Activated naive CD4-positive, alpha-beta T cell (primary cell): ENCODE data around the gene MAN2A2.
A peak's percentile ranks its signal among the peaks of the same experiment; 100 is the strongest.
"Not testable (repeated sequence)": the region's sequence is repeated elsewhere in the genome, so short reads cannot be mapped to it uniquely, and the experiment has no call there.

ENCODE experiments used
- DNase-seq, 4 experiments: peaks; one replicate each; lab custom pipeline; 2025; lab: John Stamatoyannopoulos, UW

MAN2A2 gene

DNA sequence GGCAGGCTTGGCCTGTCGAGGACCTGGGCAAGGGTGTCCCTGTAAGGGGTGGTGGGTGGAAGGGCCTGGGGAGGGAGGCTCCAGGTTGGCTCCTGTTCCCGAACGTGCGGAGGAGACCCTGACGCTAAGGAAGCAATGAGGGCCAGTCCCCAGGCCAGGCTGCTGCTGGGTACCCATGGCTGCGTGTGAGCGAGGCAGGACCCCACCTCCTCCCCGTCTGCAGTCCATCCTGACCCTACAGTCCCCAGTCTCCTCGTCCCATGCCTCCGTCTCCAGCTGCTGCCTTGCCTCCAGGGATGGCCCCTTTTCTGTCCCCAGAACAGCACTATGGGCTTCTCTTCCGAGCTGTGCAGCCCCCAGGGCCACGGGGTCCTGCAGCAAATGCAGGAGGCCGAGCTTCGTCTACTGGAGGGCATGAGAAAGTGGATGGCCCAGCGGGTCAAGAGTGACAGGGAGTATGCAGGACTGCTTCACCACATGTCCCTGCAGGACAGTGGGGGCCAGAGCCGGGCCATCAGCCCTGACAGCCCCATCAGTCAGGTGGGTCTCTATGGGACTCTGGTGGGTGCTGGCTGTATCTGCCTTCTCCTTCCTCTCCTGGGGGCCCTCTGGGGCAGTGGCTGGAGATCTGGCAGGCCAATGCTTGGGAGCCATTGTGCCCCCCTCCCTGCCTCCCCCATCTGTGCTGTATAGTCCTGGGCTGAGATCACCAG lies 18.2 kb upstream of the MAN2A2 start:
- DNase-seq: no peak

DNA sequence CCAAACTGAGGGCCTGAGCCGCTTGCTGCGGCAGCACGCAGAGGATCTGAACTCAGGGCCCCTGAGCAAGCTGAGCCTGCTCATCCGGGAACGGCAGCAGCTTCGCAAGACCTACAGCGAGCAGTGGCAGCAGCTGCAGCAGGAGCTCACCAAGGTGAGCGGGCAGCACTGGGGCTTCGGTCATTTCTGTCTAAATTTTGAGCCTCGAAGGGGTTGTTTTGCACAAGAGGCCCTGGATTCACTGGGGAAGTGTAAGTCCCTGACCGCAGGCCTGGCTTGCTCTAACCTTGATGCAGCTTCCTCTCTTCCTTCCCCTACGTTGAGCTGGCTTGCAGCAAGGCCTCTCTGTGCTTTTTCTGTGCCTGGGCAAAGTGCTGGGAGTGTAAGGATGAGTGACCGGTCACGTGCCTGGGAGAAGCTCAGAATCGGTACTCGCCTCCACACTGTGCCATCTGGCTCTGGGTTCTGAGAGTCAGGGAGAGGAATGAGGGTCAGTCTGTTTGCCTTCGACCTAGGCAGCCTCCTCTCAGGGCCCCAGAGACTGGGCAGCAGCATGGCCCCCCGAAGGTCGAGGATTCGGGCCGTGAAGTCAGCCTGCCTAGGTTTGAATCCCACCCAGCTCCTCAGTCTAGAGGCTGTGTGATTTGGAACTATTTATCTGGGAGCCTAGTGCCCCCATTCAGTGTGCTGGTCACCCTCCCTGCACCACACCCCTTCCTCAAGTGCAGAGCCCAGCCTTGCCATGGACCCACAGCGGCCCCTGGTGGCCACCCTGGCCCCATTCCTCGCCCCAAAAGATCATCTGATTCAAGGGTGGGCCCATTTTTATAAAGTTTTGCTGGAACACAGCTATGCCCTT lies 17.4 kb upstream of the MAN2A2 start:
- DNase-seq: peak; percentile 45 to 76 (median 66)

DNA sequence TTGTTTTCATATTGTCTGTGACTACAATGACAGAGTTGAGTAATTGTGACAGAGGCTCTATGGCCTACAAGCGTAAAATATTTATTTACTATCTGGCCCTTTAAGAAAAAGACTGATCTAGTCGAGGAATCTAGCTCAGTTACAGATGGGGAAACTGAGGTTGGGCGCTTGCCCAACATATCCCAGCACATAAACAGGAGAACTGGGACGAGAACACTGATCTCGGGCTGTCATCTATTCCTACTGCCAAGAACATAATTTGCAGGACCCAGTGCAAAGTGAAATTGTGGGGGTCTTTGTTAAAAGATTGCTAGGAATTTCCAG lies 16.8 kb upstream of the MAN2A2 start:
- no peak for DNase-seq

DNA sequence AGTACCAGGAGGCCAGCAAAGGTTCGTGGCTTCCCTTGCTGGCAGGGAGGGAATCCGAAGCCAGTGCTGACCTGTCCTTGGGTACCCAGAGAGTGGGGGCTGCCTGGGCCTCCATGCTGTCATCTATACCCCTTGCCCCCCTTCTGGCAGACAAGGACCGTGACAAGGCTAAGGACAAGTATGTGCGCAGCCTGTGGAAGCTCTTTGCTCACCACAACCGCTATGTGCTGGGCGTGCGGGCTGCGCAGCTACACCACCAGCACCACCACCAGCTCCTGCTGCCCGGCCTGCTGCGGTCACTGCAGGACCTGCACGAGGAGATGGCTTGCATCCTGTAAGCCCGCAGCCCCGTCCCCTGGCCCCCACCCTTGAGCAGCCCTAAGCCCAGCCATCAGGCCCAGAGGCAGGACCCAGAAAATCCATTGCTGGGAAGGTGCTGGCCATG lies 16.0 kb upstream of the MAN2A2 start:
- no peak for DNase-seq

DNA sequence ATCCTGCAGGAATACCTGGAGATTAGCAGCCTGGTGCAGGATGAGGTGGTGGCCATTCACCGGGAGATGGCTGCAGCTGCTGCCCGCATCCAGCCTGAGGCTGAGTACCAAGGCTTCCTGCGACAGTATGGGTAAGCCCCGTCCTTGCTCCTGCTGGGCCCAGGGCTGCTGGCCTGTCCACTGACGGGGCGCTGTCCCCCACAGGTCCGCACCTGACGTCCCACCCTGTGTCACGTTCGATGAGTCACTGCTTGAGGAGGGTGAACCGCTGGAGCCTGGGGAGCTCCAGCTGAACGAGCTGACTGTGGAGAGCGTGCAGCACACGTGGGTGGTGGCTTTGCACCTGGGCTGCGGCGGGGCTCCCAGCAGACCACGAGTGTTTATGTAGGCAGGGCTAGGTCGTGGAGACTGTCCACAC lies 13.8 kb upstream of the MAN2A2 start:
- no peak for DNase-seq

DNA sequence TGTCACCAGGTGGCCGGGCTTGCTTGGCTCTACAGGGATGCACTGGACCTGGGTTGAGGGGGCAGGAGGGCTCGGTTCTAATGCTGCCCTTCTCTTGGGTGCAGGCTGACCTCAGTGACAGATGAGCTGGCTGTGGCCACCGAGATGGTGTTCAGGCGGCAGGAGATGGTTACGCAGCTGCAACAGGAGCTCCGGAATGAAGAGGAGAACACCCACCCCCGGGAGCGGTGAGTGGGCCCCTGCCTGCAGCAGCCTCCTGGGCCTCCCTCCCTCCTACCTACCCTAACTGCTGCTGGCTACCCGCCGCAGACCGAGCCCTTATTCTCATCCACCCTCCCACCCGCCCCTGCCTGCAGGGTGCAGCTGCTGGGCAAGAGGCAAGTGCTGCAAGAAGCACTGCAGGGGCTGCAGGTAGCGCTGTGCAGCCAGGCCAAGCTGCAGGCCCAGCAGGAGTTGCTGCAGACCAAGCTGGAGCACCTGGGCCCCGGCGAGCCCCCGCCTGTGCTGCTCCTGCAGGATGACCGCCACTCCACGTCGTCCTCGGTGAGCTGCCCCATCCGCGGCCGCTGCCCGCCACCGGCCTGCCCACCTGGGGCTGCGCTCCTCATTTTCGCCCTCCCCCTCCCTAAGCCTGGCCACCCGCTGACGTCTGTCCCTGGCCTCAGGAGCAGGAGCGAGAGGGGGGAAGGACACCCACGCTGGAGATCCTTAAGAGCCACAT lies 13.2 kb upstream of the MAN2A2 start:
- no peak for DNase-seq

DNA sequence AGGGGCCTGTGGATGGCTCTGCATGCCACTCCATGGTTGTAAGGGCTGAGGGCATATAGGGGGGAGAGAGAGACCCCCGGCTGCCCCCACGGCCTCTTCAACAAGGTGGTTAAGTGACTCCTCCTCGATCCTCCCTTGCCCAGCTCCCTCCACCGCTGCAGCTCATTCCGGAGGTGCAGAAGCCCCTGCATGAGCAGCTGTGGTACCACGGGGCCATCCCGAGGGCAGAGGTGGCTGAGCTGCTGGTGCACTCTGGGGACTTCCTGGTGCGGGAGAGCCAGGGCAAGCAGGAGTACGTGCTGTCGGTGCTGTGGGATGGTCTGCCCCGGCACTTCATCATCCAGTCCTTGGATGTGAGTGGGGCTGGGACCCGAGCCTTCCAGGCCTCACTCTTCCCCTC lies 12.3 kb upstream of the MAN2A2 start:
- DNase-seq: no peak

DNA sequence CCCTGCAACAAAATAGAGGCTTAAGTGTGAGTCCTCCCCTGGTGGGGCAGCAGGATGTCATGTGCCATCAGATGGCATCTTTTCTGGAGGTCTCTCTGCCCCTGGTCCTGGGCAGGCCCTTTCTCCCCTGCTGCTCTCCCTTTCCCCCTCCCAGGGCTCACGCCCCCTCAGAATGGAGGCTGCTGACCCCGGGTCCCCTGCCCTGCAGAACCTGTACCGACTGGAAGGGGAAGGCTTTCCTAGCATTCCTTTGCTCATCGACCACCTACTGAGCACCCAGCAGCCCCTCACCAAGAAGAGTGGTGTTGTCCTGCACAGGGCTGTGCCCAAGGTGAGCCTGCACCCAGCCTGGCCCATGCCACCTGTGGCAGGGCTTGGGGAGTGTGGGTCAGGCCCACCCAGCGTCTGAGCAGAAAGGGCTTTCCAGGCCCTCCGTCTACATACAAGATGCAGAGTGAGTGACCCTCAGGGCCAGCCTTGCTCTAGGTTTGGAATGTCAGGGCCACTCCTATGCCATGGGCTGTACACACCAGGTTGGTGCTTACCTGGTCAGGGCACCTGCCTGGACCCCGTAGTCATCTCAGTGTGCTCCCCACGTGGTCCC lies 11.7 kb upstream of the MAN2A2 start:
- DNase-seq: no peak

DNA sequence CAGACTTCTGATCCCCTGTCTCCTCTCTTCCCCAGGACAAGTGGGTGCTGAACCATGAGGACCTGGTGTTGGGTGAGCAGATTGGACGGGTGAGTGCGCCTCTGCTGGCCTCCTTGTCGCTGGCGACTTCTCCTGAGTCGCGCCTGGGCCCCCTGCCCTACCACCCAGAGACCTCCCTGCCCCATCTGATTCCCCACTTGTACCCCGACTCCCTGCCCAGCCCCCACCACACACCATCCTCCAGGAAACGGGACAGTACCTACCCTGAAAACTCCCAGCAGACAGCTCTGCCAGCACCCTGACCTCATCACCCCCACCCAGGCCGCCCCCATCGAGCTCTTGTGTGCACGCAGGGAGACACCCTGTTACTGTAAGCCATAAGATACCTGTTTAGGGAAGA lies 11.1 kb upstream of the MAN2A2 start:
- DNase-seq: no peak

DNA sequence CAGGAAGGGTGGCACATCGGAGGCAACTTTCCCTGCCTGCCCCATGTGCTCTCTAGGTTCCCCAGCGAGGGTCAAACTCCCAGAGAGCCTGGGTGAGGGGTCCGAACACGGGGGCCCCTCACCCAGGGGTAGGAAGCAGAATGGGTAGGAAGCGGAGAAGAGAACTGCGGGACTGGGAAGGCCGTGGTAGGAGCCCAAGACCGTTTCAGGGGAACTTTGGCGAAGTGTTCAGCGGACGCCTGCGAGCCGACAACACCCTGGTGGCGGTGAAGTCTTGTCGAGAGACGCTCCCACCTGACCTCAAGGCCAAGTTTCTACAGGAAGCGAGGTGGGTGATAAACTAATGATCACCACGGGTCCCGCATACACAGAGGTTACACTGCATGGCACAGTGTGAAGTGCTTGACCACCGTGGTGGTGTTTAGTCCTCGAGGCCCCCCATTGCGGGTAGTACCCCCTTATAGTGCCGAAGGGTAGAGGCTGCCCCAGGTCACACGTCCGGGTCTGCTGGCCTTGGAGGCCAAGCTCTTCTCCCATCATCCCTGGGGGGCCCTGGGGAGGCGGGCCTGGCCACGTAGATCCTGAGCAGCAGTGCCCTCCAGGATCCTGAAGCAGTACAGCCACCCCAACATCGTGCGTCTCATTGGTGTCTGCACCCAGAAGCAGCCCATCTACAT lies 10.5 kb upstream of the MAN2A2 start:
- no peak for DNase-seq

DNA sequence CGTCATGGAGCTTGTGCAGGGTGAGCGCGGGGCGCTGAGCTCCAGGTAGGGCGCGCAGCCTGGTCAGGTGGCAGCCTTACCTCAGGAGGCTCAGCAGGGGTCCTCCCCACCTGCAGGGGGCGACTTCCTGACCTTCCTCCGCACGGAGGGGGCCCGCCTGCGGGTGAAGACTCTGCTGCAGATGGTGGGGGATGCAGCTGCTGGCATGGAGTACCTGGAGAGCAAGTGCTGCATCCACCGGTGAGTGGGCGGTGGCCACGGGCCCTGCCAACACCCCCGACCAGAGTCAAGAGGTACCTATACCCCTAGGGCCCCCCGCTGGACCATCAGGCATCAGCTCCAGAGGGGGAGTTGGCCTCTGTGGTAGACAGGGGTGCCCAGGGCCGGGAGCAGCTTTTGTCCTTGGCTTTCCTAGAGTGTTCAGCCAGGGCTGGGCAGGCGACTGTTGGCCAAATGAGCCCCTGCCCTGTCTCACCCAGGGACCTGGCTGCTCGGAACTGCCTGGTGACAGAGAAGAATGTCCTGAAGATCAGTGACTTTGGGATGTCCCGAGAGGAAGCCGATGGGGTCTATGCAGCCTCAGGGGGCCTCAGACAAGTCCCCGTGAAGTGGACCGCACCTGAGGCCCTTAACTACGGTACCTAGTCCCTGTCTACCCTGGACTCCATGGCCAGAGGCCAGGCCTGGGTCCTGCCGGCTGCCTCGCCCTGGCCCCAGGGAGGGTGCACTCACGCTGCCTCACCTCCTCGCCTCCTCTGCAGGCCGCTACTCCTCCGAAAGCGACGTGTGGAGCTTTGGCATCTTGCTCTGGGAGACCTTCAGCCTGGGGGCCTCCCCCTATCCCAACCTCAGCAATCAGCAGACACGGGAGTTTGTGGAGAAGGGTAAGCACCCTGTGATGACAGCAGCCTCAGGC lies 9.7 kb upstream of the MAN2A2 start:
- DNase-seq: no peak

DNA sequence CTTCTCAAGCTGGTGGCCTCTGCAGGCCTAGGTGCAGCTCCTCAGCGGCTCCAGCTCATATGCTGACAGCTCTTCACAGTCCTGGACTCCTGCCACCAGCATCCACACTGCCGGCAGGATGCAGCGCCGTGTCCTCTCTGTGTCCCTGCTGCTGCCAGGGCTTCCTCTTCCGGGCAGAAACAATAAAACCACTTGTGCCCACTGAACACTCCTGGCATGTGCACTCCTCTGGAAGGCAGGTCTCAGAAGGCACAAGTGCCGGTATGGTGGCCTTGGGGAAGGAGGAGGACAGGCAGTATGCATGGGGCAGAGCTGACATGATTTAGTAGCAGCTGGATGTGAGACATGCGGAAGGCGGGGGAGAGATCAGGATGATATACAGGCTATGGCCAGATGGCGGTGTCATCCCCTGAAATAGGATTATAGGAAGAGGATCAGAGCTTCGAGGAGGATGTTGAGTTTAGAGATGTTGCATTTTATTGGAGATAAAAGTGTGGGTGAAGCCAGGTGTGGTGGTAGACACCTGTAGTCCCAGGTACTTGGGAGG lies 7.5 kb upstream of the MAN2A2 start:
- DNase-seq: no peak

DNA sequence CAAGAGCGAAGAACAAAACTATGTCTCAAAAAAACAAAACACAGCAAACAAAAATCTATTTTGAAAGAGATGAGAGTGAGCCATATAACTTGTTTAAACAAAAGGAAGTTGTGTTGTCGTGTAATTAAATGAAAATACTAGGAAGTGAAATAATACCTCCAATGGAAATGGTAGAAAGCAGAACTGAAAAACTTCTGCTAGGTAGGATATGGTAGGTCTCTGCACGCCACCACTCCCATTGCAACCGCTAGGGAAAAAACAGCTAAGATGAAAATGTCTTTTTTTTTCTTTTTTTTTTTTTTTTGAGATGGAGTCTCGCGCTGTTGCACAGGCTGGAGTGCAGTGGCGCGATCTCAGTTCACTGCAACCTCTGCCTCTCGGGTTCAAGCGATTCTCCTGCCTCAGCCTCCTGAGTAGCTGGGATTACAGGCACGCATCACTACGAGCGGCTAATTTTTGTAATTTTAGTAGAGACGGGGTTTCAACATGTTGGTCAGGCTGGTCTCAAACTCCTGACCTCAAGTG lies 5.9 kb upstream of the MAN2A2 start:
- DNase-seq: not testable (repeated sequence)

DNA sequence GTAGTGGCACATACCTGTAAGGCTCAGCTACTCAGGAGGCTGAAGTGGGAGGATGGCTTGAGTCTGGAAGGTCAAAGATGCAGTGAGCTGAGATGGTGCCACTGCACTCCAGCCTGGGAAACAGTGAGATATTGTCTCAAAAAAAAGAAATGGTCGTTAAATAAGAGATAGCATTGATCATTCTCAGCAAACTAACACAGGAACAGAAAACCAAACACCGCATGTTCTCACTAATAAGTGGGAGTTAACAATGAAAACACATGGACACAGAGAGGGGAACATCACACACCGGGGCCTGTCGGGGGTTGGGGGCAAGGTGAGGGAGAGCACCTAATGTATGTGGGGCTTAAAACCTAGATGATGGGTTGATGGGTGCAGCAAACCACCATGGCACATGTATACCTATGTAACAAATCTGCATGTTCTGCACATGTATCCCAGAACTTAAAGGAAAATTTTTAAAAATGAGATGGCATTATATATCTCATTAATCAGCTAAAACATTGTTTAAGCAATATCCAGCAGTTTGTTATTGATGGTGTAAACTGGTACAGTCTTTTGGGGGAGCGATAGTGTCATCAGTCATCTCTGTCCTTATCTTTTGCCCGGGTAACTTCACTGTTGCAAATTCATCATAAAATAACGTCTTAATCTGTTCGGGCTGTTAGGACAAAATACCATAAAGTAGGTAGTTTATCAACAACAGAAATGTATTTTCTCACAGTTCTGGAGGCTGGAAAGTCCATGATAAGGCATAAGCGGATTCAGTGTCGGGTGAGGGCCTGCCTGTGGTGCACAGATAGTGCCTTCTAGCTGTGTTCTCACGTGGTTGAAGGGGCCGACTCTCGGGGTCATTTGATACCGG lies 1.7 kb upstream of the MAN2A2 start:
- DNase-seq: no peak

DNA sequence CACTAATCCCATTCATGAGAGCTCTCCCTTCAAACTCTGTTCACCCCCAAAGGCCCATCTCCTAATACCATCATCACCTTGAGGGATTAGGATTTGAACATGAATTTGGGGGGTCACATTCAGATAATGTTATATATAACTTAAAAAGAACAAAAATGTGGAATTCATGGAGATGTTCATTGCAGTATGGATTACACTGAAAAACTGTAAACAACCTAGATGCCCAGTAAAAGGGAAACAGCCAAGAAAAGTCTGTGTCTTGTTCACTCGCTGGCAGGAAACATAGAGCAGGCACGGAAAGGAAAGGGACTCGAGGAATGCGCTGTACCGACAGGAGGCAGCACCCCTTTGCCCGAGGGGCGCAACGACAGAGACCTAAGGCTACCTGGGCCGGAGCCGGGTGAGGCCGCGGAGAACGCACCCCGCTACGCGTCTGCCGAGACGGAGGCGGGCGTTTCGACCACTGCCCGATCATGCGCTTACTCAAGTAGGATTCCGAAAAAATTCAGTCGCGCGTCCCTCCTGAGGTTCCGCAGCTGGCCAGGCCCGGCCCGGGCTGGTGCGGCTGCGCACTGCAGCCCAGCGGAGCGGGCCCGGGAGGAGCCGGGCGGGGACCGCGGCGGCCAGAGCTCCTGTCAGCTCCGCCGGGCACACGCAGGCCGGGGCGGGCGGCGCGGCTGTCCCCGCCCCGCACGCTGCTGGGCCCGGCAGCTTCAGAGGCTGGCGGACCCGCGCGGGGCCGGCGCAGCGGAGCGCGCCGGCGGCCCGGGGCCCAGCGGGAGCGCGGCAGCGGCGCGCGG lies 862 bp upstream of the MAN2A2 start:
- DNase-seq: peak; percentile 24 to 66 (median 48)

DNA sequence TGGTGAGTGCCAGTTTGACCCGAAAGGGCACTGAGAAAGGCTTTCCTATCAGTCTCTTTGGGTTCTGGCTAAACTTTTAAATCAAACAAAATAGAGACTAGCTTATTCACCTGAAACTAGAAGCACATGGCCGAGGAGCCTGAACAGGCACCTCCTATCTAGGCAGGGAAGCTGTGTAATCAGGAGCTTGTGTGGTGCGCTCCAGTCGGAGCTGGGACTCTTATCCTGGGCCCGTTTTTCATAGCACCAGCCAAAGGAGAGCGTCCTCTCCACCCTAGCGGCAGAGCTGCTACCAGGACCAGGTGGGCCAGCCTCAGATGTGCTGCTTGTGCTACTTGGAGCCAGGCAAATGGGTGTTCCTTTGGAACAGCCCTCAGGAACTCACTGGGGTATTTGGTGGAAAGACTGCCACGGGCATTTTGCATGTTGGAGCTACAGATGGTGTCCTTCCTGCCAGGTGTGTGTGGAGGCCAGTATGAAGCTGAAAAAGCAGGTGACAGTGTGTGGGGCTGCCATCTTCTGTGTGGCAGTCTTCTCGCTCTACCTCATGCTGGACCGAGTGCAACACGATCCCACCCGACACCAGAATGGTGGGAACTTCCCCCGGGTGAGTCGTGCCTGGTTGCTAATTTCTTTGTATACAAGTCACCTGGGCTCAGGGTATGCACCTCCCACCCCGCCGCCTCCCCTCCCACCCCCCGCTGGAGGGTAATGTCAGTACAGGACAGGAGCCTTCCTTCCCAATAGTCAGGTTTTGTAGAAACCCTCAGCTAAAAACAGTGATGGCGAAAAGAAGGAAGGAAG lies 833 bp downstream of the MAN2A2 start:
- DNase-seq: no peak

DNA sequence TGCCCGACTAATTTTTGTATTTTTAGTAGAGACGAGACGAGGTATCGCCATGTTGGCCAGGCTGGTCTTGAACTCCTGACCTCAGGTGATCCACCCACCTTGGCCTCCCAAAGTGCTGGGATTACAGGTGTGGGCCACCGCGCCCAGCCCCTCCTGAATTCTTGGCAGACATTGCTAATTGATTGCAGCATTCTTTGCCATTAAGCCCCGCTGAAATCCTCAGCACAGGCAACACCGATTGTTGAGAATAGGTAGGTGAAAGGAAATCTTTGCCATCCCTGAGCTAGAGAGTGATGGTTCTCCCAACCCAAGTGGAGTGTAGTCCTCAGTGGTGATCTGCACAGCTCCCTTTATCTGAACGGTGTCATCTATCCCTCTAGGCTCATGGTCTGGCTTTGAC lies 1.6 kb downstream of the MAN2A2 start:
- DNase-seq: no peak
